GM19238 (cell line): ENCODE results near the gene DHX58.
A peak's percentile ranks its signal among the peaks of the same experiment; 100 is the strongest.

ENCODE experiments used
- DNase-seq: peaks from one replicate; pipeline ENCODE4 v3.0.0; 2011; ENCODE audit warnings: low spot score; ENCODE audit not compliant: insufficient read length

DHX58 gene

DNA sequence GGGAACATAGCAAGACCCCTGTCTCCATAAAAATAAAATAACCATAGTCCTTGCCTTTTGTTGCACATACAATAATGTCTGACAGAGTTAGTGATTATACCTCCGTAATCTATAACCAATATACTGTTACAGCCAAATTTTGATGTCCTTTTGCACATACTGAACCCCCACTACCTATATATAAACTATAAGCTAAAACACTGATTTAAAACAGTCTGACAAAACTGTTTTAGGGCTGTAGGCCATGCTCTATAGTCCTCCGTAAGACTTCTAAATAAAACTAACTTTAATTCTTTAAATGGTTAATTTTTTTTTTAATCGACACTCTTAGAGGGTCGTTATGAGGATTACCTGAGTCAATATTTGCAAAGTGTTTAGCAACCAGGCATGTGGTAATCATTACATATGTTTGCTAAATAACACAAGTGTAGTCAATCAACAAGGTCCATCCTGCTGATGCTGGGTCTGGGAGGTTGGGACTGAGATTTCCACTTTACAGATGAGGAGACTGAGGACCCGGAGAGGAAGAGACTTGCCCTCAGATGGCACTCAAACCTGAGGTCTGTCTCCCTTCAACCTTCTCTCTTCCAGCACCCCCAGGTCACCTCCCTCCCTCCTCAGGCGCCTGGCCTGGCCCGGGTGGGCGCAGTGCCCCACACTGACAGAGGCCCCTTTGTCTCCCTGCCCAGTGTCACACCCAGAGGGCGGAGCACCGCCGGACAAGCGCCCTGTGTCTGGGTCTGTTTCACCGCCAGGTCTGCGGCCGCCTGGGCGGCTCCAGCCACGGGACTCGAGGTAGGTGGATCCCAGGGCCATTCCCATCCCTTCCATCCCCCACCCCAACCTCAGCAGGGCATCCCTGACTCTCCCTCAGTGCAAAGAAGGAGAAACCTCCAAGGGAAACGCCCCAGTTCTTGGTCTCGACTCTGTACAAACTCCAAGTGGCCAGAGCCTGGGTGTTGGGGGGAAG is 24.5 kb downstream of the DHX58 start:
- no peak for DNase-seq

GRCh38 chr17:42087042-42087701 is 25.3 kb downstream of the DHX58 start:
- DNase-seq = no peak

DNA sequence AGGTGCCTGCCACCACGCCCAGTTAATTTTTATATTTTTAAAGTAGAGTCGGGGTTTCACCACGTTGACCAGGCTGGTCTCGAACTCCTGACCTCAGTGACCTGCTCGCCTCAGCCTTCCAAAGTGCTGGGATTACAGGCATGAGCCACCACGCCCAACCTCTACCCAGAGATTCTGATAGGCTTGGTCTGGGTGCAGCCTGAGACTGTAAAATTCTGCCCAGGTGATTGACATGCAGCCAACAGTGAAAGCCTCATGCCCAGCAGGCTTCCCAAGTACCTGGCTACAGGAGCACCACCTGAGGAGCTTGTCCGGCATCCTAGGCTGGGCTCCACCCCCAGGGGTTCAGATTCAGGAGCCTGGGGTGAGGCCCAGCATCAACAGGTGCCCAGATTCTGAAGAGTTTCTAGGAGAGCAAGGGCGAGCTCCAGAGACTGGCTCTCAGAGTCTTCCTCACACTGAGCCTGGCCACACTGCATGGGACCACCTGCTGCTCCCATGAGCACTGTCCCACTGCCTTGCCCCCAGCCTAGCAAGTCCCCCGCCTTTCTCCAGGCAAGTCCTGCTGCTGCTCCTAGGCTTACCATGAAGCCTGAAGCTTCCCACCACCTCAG is 30.9 kb downstream of the DHX58 start:
- no peak for DNase-seq

GRCh38 chr17:42079541-42079940 is 33.0 kb downstream of the DHX58 start:
- no peak for DNase-seq

GRCh38 chr17:42078396-42079043 is 34.0 kb downstream of the DHX58 start:
- DNase-seq = no peak

GRCh38 chr17:42077755-42078154 is 34.8 kb downstream of the DHX58 start:
- no peak for DNase-seq

GRCh38 chr17:42076797-42077559 is 35.5 kb downstream of the DHX58 start:
- DNase-seq = no peak

DNA sequence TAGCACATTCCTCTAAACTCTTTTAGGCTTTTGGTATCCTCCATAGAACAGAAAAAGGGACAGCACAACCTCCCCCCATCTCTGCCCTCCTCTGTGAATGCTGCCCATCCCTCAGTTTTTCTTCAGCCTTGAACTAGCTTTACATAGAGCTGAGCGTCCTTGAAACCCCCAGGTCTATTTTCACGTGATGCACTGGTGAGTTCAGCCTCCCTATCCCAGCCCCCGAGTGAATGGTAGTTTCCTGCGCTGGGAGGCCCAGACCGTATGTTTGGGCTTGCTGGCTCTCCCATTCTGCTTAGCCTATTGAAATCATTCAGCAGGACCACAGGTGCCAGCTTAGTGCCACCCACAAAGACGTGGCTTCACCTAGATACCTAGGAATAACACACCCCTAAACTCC is 36.7 kb downstream of the DHX58 start:
- DNase-seq = no peak

DNA sequence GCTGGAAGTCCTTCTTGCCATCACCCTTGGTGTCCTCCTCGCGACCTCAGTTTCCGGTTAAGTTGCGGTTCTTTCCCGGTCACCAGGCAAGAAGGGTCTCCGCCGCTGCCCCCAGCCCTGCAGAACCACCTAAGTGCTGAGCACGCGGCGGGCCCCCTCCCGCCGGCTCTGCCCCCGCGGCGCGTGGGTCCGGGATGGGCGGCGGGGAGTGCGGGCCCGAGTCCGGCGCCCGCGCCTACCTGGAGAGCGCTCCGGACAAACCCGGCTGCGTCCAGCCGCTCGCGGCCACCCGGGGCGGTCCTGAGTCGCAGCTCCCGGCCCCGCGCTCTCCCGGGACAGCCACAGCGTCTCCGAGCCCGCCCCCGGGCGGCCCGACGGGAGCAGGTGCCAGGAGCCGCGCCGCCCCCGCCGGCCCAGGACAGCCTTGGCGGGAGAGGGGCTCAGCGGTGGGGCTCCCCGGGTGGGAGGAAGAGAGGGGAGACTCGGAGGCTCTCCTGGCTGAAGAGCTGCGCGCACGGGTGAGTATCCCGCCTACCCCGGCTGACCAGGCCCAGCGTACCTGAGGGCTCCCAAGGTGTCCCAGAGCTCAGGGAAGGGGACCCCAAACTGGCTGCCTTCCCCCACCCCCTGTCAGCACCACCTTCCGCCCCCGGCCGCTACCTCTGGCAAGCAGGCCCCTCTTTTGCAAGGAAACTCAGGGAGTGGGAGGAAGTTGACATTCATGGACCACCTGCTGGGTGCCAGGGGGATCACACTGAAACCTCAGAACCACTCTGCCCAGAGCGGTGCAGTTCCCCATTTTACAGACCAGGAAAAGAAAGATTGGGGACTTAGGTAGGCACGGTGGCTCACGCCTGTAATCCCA is 40.0 kb downstream of the DHX58 start:
- DNase-seq = no peak

DNA sequence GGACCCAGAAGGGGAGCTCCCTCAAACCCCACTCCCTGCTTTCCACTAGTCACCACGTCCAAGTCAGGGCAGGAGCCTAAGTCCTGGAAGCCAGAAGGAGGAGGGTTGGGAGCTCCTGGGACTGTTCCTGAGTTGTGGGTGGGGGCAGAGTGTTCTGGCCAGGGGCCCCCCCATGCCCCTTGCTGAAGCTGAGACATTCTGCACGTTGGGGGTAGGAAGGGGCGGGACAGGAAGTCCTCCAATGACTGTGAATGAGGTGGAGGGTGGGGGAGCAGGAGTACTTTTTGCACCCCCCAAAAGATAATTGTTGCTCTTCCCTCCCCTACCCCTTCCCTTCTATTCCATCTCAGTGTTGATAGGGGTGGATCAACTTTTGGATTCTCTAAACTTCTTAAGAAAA is 40.7 kb downstream of the DHX58 start:
- DNase-seq = no peak

- DNase-seq = no peak
Observed at GRCh38 chr17:42068979-42069378, 43.5 kb downstream of the DHX58 start.

- peak; percentile 46 for DNase-seq
Observed at GRCh38 chr17:42067371-42068091, 45.0 kb downstream of the DHX58 start.

DNA sequence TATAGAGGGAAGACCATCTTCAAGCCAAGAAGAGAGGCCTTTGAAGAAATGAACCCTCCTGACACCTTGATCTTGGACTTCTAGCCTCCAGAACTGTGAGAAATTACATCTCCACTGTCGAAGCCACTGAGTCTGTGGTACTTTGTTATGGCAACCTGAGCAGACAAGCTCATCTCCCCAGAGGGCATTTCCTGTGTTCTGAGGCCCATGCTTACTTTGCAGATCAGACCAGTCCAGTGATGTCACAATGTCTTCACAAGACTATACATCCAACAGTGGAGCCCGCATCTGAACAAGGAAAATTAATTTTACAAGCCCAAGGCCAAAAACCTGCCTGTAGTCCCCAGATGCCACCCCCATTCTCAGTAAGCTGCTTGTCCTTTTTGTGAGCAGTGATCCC is 47.3 kb downstream of the DHX58 start:
- no peak for DNase-seq

- no peak for DNase-seq
Observed at GRCh38 chr17:42062681-42063080, 49.8 kb downstream of the DHX58 start.

DNA sequence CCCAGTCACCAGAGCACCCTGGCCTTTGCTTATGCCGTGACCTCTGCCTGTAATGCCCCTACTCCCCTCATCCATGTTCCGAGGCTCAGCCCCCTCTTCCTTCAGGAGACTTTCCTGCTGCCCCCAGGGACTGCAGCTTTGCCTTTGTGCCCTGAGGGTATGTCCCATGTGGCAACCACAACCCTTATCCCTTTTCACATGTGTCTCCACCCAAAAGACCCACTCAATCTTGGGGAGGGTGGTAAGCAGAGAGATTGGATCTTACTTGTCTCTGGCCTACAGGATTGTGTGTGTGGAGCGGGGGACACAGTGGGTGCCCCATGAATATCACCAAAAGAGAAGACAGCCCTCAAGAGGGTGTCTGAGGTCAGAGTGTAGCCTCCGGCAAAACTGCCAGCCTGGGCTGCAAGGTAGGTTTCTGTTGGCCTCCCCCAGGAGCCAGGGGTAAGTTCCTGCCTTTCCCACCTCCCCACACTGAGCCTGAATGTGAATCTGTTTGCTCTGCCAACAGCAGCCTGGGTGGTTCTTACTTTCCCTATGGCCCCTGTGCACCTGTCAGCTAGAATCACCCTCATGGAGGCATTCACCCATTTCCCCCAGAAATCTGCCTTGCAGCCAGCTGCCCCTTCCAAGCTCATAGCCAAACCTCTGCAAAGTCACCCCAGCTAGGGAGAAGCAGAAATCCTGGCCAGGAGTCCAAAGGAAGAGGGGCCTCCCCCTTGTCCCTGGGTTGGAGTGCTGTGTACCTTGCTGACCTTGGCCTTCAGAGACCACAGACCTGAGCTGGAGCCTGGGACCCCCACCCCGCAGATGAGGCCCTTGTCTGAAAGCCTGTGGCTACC is 50.6 kb downstream of the DHX58 start:
- no peak for DNase-seq

DNA sequence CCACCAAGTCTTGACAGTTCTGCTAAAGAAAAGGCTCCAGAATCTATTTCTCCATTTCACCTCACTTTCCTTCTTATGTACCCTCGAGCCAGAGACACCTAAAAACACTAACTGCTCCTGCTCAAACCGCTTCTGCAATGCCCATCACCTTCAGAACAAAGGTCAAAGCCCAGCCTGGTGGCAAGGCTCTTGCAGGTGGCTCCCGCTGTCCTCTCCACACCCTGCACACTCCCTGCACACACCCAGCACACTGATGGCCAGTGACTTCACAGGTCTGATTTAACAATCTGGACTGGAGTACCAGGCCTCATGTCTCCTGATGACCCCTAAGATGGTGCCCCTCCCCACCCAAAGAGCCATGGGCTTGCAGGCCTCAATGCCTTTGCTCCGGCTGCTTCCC is 52.3 kb downstream of the DHX58 start:
- DNase-seq = no peak

GRCh38 chr17:42059815-42060214 is 52.7 kb downstream of the DHX58 start:
- no peak for DNase-seq

GRCh38 chr17:42058063-42058462 is 54.5 kb downstream of the DHX58 start:
- no peak for DNase-seq
